Epidermal melanocyte (primary cell): ENCODE data around the gene SEL1L3.

ENCODE experiments used
- DNase-seq: peaks from one replicate; pipeline ENCODE4 v3.0.0; 2011; ENCODE audit warnings: low spot score; ENCODE audit not compliant: insufficient read length

SEL1L3 gene

DNA sequence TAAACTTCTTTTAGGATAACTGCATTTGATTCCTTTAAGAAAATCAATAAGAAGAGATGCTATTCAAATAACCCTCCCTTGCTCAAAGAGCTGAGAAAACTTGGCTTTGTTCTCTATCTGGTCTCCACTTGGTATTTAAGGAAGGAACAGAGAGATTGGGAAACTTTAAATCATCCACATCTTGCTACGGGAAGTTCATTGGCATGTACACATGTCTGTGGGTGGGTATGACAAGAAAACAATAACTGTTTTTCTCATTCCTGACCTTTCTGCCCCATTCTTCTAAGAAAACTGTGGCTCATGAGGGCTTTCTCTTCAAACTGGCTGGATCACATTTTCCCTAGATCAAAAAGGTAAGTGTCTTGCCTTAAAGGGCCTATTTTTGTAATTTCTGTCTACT, 6.0 kb downstream of the SEL1L3 start:
- no peak for DNase-seq

DNA sequence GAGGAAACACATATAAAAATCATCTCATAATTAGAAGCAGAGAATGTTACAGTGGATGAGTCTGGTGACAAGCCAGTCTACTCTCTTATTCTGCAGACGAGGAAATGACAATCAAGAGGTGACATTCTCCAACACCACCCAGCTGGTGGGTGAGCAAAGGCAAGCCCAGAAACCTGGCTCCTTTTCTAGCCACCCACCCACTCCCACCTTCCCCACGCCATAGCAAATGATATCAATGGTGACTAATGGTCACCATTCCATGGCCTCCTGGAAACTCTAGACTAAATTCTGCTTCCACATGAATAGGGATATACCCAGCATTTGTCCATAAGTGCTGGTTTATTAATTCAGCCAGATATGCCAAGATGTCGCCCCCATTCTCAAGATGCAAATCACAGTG, 10.7 kb downstream of the SEL1L3 start:
- no peak for DNase-seq

DNA sequence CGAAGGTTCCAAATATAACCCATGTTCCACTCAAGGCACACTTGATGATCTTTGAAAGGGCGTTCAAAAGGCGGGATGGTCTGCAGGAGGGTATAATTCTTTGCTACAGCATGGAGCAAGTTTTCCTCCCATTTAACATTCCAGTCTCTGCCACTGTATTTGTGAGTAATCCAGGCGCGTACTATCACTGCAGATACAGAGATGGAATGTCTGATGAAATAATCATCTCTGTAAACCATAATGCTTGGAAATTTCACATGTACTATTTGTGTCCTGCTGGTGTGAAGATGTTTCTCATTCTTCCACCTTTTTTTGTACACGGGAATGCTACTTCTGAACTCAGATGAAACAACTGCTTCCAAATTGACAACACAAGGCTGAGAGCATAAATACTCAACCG, 15.5 kb downstream of the SEL1L3 start:
- no peak for DNase-seq

DNA sequence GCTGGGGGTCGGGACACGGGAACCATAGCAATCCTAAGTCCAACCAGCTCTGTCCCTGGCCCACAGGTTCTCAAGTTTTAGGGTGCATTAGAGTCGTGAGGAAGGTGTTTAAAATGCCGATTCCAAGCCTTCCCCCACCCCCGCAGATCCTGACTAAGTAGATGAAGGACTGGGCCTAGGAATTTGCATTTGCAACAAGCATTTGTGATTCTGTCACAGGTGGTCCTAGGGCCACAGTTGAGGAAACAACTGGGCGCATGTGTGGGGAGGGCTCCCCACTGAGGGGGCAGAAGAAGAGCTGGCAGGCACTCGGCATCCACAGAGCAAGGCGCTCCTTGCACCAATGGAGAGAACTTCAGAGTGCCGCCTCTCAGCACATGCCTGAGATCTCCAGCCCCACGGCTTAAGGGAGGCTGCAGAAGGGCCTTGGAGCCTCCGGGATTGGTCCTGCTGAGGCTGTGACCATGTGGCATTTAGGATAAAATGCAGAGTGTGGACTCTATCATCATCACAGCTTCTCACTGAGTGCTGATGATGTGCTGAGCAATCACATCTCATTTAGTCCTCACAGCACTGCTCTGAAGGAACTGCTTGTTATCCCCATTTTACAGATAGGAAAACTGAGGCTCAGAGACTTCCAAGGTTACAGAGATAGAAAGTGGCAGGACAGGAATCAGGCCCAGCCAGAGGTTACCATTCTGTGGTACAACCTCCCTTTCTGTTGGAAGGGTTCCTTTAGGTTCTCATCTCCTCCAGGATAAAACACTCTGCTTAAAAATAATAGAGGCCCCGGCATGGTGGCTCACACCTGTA, 16.7 kb downstream of the SEL1L3 start:
- no peak for DNase-seq

DNA sequence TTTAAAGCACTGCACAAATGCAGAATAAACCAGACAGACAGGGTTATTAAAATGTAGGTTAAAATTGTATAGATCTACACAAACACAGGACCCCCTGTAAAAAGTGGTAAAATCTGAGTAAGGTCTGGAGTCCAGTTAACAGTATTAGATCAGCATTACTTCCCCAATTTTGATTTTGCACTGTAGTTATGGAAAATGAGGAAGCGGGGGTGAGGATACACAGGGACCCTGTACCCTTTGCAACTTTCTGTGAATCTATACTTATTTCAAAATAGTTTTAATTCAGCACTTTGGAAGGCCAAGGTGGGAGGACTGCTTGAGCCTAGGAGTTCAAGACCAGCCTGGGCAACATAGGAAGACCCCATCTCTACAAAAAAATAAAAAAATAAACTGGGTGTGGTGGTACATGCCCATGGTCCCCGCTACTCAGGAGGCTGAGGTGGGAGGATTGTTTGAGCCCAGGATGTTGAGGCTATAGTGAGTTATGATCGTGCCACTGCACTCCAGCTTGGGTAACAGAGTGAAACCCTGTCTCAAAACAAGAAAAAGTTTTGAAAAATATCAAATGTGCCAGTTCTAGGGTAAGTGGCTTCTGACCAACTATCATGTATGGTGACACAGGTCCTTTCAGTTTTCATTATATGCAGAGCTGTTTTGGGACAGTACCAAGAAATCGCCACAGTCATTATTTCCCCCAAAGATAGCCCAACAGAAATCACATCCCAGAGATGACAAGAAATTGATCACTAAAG, 17.7 kb downstream of the SEL1L3 start:
- no peak for DNase-seq

DNA sequence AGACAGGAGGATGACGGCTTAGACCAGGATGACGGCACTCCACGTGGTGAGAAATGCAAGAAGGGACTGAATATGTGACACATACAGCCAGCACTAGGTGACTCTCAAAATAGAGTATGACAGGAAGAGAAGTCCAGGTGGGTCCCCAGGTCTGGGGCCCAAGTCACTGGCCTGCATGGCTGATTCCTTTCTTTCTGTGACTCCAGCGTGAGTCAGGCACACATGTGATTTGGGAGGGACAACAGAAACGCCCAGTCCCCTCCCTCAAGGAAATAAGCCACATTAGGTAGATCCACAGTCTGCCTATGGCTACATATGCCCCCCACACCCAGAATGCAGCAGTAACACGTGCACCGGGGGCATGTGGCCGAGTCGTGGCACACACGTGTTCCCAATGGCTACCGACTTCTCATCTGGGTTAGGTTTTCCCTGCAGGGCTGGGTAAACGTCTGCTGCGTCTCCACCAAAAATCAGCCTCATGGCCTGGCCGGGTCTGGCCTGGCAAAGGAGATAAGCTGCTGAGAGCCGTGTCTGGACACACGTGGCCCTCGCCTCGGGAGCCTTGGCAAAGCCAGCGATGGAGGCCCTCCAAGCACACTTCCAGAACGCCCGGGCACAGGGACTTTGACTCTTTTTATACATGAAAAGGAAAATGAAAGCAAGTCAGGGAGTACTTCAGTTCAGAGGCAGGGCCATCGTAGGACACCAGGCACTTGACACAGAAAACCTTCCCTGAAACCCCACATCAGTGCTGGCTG, 19.3 kb downstream of the SEL1L3 start:
- no peak for DNase-seq

DNA sequence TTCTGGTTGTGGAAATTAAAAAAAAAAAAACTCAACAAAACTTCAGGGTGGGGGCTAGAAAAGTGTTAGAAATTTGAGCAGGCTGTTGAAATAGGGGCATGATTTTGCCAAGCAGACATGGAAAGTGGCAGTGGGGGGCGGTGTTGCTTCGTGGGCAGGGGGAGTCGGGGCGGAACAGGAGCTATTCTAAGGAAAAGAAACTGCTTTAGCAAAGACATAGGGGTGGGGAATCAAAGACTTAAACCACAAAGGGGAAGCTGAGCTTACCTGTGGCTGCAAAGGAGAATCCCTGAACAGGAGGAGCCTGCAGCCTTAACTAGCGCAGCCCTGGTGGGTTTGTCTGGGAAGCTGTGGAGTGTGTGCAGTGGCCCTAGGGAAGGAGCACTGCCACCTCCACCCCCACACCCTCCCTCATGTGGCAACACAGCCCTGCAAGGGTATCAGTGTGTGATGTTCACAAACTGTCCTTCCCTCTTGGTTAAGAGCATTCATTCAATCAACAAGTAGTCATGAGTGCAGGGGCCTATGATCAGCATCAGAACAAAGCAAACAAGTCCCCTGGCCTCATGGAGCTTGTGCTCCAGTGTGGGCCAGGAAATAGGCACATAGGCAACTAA, 20.5 kb downstream of the SEL1L3 start:
- no peak for DNase-seq

DNA sequence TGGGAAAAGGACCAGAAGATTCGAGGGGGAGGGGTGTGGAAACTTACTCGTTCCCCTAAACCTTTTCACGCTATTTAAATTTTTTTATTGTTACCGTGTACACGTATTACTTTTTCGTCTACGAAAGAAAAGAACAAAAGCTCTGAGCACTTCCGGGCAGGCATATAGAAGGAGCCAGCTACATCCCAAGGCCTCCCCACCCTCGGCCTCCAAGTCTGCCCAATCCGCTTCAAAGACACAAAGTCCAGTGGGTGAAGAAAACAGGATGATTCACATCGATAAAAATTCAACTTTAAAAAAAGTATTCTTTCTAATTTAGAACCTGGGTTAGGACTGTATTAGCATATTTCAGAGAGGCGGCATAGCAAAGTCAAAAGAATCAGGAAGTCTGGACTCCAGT, 23.1 kb downstream of the SEL1L3 start:
- DNase-seq, result no peak

DNA sequence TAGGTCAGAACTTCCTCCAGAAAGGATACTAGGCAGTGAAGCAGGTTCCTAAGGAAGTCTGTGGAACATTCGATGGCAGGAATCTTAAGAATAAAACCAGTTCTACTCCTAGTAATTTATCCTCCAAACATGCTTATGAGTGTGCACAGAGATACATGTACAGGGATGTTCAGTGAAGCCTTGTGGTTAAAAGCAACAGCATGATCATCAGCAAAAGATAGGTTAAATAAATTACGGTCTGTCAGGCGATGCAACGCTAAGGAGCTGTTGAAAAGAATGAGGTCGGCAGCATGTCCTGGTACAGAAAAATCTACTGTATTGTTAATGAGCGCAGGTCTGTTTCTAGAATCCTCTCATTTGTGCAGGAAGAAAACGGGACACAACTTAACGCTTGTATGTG, 23.6 kb downstream of the SEL1L3 start:
- no peak for DNase-seq

DNA sequence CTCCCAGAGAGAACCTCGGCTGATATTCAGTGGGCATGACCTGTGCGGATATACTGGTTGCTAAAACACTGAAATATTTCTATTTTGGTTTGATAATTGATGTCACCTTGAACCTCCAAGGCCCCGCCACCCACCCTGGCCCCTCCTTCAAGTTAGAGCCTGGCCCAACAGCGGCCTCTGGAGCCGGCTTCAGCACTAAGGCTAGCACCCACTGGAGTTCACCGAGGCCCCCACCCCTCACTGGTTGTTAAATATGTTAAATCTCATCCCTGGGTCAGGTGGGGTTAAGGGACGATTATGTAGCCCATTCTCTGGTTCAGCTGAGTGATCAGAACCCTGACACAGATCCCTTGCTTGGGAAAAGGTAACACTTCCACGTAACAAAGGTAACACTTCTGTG, 24.3 kb downstream of the SEL1L3 start:
- no peak for DNase-seq

DNA sequence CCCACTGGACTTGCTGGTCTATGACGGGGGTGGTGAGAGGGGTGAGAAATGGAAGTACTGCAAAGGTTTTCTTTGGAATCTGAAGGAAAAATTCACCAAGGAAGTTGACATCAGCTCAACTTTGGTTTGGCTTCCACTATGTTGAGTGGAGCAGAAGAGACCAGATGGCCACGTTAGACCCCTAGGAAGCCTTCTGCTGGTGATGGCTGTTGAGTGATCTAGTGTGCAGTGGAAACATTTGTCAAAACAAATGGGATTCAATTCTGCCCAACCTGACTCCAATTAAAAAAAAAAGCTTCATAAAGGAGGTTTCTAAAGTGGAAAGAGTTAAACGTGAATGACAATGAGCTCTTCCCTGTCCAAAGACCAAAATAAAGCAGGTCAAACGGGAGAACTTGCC, 25.7 kb downstream of the SEL1L3 start:
- no peak for DNase-seq

DNA sequence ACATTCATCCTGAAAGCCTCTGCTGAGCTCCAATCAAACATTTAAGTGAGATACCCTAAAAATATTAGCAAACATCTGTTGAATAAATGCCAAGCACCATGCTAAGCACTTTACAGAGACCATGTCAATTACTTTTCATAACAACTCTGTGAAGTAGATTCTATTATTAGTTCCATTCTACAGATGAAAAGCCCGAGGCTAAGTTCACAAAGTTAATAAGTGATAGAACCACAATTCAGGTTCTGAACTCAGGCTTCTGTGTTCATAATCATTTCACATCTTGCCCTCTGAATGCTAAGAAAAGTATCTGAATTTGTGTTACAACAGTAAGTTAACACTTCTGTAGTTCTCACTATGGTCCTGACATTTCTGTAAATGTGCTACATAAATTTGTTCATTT, 27.4 kb downstream of the SEL1L3 start:
- no peak for DNase-seq

DNA sequence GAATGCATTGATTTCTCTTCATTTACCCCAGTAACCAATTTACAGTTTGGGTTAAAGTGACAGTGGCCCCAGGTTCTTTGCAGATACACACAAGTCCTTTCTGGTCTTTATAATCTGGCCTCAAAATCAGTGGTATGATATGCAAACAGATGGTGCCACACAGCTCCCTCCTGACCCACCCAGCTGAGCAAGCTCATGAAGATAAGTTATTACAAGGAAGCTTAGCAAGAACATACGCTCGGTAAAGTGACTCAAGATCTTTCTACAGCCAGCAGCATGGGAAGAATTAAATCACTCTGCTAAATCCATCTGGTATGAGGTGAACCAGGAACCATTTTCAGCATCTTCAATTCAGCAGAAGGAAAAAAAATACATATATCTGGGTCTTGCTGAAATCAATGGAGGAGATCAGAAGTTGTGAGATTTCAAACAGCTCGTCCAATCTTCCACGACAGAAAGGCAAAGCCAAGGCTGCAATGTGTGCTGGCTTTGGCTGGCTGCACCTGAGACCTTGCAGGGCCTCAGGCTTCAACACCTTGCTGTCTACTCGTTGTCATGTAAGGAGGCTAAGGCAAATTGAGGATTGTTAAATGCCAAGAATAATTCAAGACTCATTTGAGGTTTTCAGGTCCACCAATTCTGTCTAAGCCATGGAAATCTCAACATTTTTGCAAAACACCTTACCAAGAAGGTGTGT, 28.2 kb downstream of the SEL1L3 start:
- DNase-seq, result no peak

DNA sequence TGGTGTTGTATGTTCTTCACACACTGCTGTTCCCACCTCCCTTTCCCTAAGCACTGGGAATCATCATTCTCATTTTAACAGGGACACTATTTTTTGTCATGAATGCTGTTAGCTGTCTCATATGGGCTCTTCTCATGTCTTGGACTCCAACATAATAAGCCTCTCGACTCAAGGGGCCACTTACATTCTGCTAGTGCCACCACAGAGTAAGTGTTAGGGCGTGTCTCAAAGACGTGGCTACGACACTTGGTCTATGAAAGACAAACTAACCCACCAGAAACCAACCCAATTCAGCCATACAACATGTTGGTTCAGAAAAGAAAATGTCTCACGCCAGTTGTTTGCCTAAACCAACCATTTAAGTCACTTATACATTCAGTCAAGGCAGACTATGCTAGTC, 32.2 kb downstream of the SEL1L3 start:
- DNase-seq, result no peak

DNA sequence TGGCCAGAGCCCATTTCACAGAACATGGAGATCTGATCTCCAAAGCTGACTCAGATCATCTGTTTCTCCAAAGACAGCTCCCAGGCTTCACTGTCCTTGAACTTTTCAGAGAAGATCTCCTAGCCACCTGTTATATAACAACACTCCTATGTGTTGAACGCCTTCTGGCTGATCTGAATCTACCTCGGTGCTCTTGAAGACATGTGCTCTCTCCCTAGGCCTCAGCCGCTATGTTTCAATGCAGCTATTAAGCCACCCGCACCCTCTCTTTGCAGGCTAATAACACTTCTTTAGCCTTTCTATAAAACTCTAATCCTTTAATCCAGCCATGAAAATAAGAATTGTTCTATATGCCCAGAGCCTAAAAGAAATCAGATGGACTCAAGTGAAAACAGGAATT, 34.9 kb downstream of the SEL1L3 start:
- no peak for DNase-seq

DNA sequence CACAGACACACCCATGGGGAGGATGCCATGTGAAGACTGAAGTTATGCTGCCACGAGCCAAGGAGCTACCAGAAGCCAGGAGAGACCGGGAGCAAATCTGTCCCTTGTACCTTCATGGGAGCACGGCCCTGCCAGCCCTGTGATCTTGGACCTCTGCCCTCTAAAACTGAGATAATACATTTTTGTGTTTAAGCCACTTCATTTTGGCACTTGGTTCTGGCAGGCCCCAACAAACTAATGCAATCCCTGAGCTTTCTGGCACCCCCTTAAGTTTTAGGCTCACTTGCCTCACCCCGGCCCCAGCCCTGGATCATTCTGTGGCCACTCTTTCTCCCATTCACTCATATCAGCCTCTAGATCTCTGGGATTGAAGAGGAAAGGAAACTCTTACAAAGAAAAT, 35.4 kb downstream of the SEL1L3 start:
- no peak for DNase-seq

DNA sequence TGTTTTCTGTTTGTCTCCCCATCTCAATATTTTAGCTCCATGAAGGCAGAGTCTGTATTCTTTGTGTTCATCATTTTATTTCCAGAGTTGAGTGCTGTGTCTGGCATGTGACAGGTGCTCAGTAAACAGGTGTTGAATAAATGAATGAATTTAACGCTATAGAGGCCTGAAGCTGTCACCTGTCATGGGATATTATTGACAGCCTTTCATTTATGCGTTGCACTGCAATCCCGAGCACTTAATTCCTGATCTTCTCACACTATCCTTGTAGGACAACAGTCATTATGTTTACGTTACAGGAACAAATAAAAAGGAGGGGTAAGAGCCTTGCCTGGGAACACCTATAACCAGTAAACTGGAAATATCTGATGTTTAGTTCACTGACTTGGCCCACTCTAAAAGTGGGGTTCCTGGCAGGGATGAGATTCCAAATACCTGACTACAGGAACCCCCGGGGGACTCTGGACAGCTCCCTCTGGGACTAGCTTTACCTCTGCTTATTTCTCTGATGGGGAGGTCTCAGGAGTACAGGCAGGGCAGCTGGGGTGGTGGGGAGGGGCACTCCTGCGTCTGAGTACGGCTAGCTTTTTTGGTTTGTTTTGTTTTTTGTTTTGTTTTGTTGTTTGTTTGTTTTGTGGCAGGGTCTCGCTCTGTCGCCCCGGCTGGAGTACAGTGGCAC, 36.6 kb downstream of the SEL1L3 start:
- no peak for DNase-seq

DNA sequence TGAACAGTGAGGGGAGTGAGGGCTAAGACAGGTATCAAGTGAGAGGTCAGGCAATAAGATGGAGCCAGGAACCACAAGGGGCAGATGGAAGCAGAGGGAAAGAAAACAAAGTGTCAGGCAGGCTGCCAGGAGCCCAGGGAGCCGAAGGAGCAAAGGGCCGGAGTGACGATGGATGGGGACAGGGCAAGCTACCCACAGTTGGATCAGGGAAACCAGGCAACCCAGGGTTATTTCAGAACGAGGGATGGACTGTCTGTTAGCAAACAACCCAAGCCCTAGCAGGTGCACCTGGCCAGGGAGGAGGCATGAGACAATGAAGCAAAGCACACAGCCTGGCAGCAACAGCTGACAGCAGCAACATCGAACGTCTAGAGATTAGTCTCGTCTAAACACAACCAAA, 39.2 kb downstream of the SEL1L3 start:
- no peak for DNase-seq

DNA sequence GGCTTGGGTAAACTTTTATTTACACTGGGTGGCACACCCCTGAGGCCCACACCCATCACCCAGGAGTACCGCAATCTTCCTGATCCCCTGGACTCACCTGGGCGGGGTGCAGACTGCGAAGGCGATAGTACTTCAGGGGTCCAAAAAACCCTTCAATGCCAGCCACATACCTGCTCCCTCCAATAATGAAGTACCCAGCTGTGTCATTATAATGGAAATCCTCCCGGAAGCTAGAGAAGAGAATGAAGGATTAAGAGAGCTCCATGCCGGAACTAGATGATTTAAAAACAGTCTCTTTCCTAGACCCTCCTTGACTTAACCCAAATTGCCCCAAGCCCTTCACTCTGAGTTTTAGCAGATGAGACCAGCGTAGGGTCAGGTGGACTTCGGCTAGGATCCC, 40.9 kb downstream of the SEL1L3 start:
- DNase-seq, result no peak

DNA sequence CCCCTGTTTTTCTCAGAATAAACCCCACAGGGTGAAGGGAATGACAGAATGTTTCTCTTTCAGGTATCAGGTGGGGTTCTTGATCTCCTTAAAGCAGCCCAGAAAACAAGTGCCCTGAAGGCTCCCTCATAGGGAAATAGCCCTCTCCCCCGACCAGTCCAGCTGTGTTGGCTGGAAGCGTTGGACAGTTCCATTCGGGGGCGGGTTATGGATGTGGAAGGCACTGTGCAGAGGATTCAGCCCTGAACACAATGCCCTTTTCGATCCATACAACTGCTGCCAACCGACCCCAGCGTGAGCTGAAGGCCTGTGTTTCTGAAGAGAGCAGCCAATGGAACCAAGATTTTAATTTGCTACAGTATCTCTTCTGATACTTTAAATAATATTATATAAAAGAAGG, 41.5 kb downstream of the SEL1L3 start:
- DNase-seq, result no peak

DNA sequence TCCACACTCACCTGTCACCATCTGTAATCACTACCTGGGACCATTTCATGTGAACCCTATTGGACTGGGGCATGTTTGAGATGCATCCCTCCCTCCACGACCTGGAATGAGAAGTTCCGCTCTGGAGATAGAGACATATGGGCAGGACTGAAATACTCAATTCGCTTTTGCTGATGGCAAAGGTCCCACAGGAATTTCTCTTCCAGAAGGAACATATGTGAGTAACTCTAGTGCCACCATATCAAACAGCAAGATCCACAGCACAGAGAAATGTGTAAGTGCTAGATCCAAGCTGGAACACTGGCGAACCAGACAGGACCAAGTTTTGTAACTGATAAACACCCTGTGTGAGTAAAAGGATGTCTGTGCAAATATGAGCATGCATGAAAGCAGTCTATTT, 43.9 kb downstream of the SEL1L3 start:
- no peak for DNase-seq
